Right renal pelvis (tissue), 4 donors: Measurements from ENCODE around the gene DEFB116. TPM values are rescaled to one million over a fixed set of nuclear protein-coding genes. Genes with fewer than 3 reads are reported as not detected.
"Not testable (repeated sequence)": the region's sequence is repeated elsewhere in the genome, so short reads cannot be mapped to it uniquely, and the experiment has no call there.

Experiments used
- DNase-seq, 4 donors: peaks; one replicate each; pipeline ENCODE4 v3.0.0-alpha.2; 2013; ENCODE audit warnings: low read depth in 4 of 4, low spot score in 3 of 4, missing footprints in 1 of 4
- polyA plus RNA-seq, 4 donors: library from polyadenylated mRNA; unstranded; fragments of 120-200 nt; gene quantifications; one replicate each; pipeline ENCODE4 v1.2.1, GENCODE V29; 2013; ENCODE audit not compliant: insufficient read length in 4 of 4

The DEFB116 gene
- polyA plus RNA-seq = not detected

GRCh38 chr20:31308535-31309162, at the start of gene DEFB116:
Gene DEFB116, minus strand, starts transcription at chr20:31308585. Its CDS starts 0 bp downstream, at chr20:31308585.
- DNase-seq = no peak

- no peak for DNase-seq
Observed at GRCh38 chr20:31355981-31356380, 47.6 kb upstream of the DEFB116 start.

- no peak for DNase-seq
Observed at GRCh38 chr20:31341470-31341869, 33.1 kb upstream of the DEFB116 start.

- no peak for DNase-seq
Observed at GRCh38 chr20:31330893-31331292, 22.5 kb upstream of the DEFB116 start.

- DNase-seq = no peak
Observed at GRCh38 chr20:31322504-31322903, 14.1 kb upstream of the DEFB116 start.

GRCh38 chr20:31284964-31285363, 23.4 kb downstream of the DEFB116 start:
- DNase-seq = not testable (repeated sequence)

GRCh38 chr20:31278178-31278577, 30.2 kb downstream of the DEFB116 start:
- no peak for DNase-seq

GRCh38 chr20:31274441-31274840, 33.9 kb downstream of the DEFB116 start:
- DNase-seq = no peak

- DNase-seq = no peak
Observed at GRCh38 chr20:31260326-31260932, 48.0 kb downstream of the DEFB116 start.

GRCh38 chr20:31257364-31257763, 51.0 kb downstream of the DEFB116 start, which contains the start of gene DEFB115:
Gene DEFB115, plus strand, starts transcription at chr20:31257664. Its CDS starts 0 bp downstream, at chr20:31257664.
- DNase-seq = no peak

- no peak for DNase-seq
Observed at GRCh38 chr20:31256959-31257358, 51.4 kb downstream of the DEFB116 start.

Other genes with a start within 250 kb of the DEFB116 start
- gene DEFB115, start 50.9 kb downstream of the DEFB116 start, polyA plus RNA-seq = not detected
- gene DEFB118, start 60.0 kb upstream of the DEFB116 start, polyA plus RNA-seq = not detected
- not detected for gene DEFB119, start 82.0 kb upstream of the DEFB116 start, polyA plus RNA-seq
- not detected for gene DEFB121, start 97.6 kb upstream of the DEFB116 start, polyA plus RNA-seq
- gene DEFB123, start 132.0 kb upstream of the DEFB116 start, polyA plus RNA-seq = not detected
- gene DEFB124, start 166.5 kb upstream of the DEFB116 start, polyA plus RNA-seq = under 1 TPM in 1 of 4 donors, not detected in 3; 0.12 TPM
- gene REM1, start 166.7 kb upstream of the DEFB116 start, polyA plus RNA-seq = under 1 TPM; 0.61 to 0.95 (median 0.78) TPM
- gene HM13, start 205.9 kb upstream of the DEFB116 start, polyA plus RNA-seq = 100 to 1,000 TPM; 127 to 152 (median 141) TPM